Left lung (tissue), 10 donors: ENCODE measurements around the gene HEATR5B. TPM values are rescaled to one million over a fixed set of nuclear protein-coding genes. Genes with fewer than 3 reads are reported as not detected.

Experiments
- ATAC-seq: fragments of 200-7000 bp; cut with Tn5 transposase; one replicate; pipeline ENCODE4 v1.9.1; 2020; ENCODE audit warnings: moderate library complexity
- DNase-seq, 4 donors: peaks; one replicate each; pipeline ENCODE4 v3.0.0-alpha.2; 2013 to 2020
- H3K27ac ChIP-seq, 2 donors: fragments of 200-600 bp; sonication (generic) in 1 of 2; one replicate each; pipeline versions ENCODE4 v1.5.0 to v1.8.0; 2020 to 2021
- H3K27me3 ChIP-seq, 2 donors: fragments of 200-600 bp; sonication (generic) in 1 of 2; one replicate each; pipeline versions ENCODE4 v1.5.0 to v1.8.0; 2020 to 2021
- H3K36me3 ChIP-seq, 2 donors: fragments of 200-600 bp; sonication (generic) in 1 of 2; one replicate each; pipeline versions ENCODE4 v1.5.0 to v1.8.0; 2020 to 2021
- H3K4me1 ChIP-seq, 2 donors: fragments of 200-600 bp; one replicate each; pipeline ENCODE4 v1.8.0; 2021
- H3K4me3 ChIP-seq, 2 donors: fragments of 200-600 bp; sonication (generic) in 1 of 2; one replicate each; pipeline versions ENCODE4 v1.5.0 to v1.8.0; 2020 to 2021; ENCODE audit warnings: mild to moderate bottlenecking in 1 of 2
- H3K9me3 ChIP-seq, 2 donors: fragments of 200-600 bp; sonication (generic) in 1 of 2; one replicate each; pipeline versions ENCODE4 v1.5.0 to v1.8.0; 2020 to 2021
- CTCF ChIP-seq, 2 donors: fragments of 200-600 bp; sonication (generic) in 1 of 2; IDR thresholded peaks; one replicate each; pipeline versions ENCODE4 v1.5.0 to v1.8.0; 2021; ENCODE audit warnings: antibody characterized with exemption in 2 of 2
- intact Hi-C, 2 donors: fragments of 100-400 bp; cut with DNase I; formaldehyde crosslinking; loops; one replicate each; pipeline versions ENCODE4 v1.11.2 to v1.14.2; 2022
- polyA plus RNA-seq, 6 donors: library from polyadenylated mRNA; unstranded; fragments of 120-200 nt; gene quantifications; one replicate each; pipeline ENCODE4 v1.2.1, GENCODE V29; 2013; ENCODE audit not compliant: insufficient read length in 6 of 6
- total RNA-seq, 2 donors: library from RNA; stranded (reverse); fragmentation: NEBNext Ultra II Directional; extraction: Animal tissue kit (Norgen Biotek cat#: 25700); gene quantifications; one replicate each; pipeline ENCODE4 v1.2.1, GENCODE V29; 2021
- donor health status: DM: no; HTN: yes; CAD: no.
- donor health status: DM: no; HTN: no; CAD: no.

Gene HEATR5B
- total and polyA plus RNA-seq, 8 donors, result 21.8 to 33.7 (median 26.1) TPM

DNA sequence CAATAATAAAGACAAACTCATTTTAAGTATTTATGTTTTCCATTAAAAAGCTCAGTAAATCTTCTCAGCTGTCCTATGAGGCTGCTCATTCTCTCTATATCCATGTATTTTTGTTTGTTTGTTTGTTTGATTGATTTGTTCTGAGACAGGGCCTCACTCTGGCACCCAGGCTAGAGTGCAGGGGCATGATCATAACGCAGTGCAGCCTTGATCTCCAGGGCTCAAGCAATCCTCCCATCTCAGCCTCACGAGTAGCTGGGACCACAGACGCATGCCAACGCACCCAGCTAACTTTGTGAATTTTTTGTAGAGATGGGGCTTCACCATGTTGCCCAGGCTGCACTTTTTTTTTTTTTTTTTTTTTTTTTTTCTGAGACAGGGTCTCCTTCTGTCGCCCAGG lies 123.4 kb downstream of the HEATR5B start:
- H3K27me3 ChIP-seq, result no peaks in the 10 kb centered on the region
- intact Hi-C loops, result no loop called here
- H3K27ac ChIP-seq, result no peak overlapping the region
- peaks cover 12 to 35% of the 10 kb centered on the region in 2 donors for H3K4me1 ChIP-seq
- ATAC-seq (no peak), DNase-seq (no peak)
- H3K36me3 ChIP-seq, result no peaks in the 10 kb centered on the region
- TF ChIP-seq CTCF (IDR thresholded peaks at IDR 0.05), result no peak
- no peaks in the 10 kb centered on the region for H3K9me3 ChIP-seq
- H3K4me3 ChIP-seq, result no peak overlapping the region

DNA sequence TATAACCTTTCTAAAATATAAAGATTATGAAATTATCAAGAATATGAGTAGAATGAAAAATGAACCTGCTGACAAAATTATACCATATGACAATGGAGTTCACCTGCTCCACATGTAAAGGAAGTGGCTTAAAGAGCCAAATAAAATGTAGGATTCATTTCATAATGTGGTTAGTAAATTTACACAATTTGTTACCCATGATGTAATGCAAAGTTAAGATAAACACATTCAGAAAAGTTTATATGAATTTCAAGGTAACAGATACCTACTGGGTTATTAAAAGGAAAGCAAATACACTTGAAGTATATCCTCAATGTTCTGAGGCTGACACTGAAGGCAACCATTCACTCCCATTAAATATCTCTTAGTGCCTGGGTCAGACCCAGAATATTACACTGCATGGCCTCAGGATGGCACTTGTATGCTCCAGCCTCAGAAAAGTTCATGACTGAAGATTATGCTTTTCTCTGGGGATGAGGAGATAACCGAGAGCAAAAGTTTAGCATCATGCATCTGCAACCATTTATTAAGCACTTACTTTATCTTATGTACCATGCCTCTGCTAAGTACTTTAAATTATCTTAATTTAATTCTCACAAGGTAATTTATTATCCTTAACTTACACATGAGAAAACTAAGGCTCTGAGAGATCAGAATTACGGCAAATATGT lies 124.0 kb downstream of the HEATR5B start:
- DNase-seq (no peak), ATAC-seq (no peak)
- no peak for TF ChIP-seq CTCF (IDR thresholded peaks at IDR 0.05)
- Histone ChIP-seq H3K4me3 (no peak overlapping the region), H3K27me3 (no peaks in the 10 kb centered on the region), H3K36me3 (no peaks in the 10 kb centered on the region), H3K27ac (no peak overlapping the region), H3K4me1 (peaks cover 12 to 29% of the 10 kb centered on the region in 2 donors), H3K9me3 (no peaks in the 10 kb centered on the region)
- intact Hi-C loops, result no loop called here

GRCh38 chr2:36954977-36955607 lies 129.1 kb downstream of the HEATR5B start:
- ATAC-seq (no peak), DNase-seq (no peak)
- no peaks in the 10 kb centered on the region for H3K36me3 ChIP-seq
- H3K4me3 ChIP-seq, result no peak overlapping the region
- no peak overlapping the region for H3K27ac ChIP-seq
- H3K4me1 ChIP-seq, result peaks cover 0 to 17% of the 10 kb centered on the region in 2 donors
- no peaks in the 10 kb centered on the region for H3K9me3 ChIP-seq
- no peaks in the 10 kb centered on the region for H3K27me3 ChIP-seq
- intact Hi-C loops, result no loop called here
- TF ChIP-seq CTCF (IDR thresholded peaks at IDR 0.05), result no peak

DNA sequence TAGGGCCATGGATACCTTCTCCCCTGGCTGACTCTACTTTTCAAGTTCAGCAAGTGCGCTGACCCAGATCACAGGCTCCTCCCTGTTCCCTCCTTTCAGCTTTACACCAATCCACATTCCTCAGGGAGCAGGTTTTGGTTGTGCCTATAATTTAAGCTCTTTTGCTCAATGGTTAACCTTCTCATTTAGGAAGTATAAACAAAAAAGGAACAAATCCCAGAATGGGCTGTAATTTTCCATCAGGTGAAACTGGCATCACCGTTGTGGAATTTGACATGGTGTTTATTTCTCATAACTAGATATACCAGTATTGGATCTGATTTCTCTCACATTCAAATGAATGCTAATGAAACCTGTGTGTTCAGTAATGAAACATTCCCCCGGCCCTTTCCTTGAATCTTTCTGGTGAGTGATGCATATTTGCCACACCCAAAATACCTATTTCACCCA lies 131.4 kb downstream of the HEATR5B start:
- ATAC-seq, result peak; percentile 81
- no peak overlapping the region for H3K4me3 ChIP-seq
- H3K4me1 ChIP-seq, result peaks cover 0 to 15% of the 10 kb centered on the region in 2 donors
- TF ChIP-seq CTCF (IDR thresholded peaks at IDR 0.05), result no peak
- no peaks in the 10 kb centered on the region for H3K9me3 ChIP-seq
- no peaks in the 10 kb centered on the region for H3K27me3 ChIP-seq
- no peak for DNase-seq
- no peaks in the 10 kb centered on the region for H3K36me3 ChIP-seq
- H3K27ac ChIP-seq, result no peak overlapping the region
- intact Hi-C loops, result no loop called here

- TF ChIP-seq CTCF (IDR thresholded peaks at IDR 0.05), result no peak
- no peak overlapping the region for H3K4me3 ChIP-seq
- peak; percentile 71 for ATAC-seq
- H3K27me3 ChIP-seq, result no peaks in the 10 kb centered on the region
- no peak for DNase-seq
- H3K9me3 ChIP-seq, result no peaks in the 10 kb centered on the region
- H3K4me1 ChIP-seq, result peaks cover 0 to 15% of the 10 kb centered on the region in 2 donors
- H3K27ac ChIP-seq, result no peak overlapping the region
- intact Hi-C loops, result no loop called here
- H3K36me3 ChIP-seq, result no peaks in the 10 kb centered on the region
These were observed 132.6 kb downstream of the HEATR5B start for GRCh38 chr2:36951574-36951973.
